Spinal cord (tissue), 10 donors: Measurements from ENCODE around the gene ZC3H7A. TPM values are rescaled to one million over a fixed set of nuclear protein-coding genes. Genes with fewer than 3 reads are reported as not detected.

Experiments
- DNase-seq, 6 donors: peaks; one replicate each; pipeline versions ENCODE4 v3.0.0 to v3.0.0-alpha.2; 2013 to 2015; ENCODE audit warnings: low spot score in 6 of 6, low read depth in 4 of 6
- H3K27ac ChIP-seq: one replicate; pipeline ENCODE4 v1.5.1; 2013; ENCODE audit warnings: low read depth, low read length, control low read depth
- H3K27me3 ChIP-seq: one replicate; pipeline ENCODE4 v1.6.1; 2013; ENCODE audit warnings: low read length; ENCODE audit not compliant: control insufficient read depth, insufficient read depth
- H3K36me3 ChIP-seq: one replicate; pipeline ENCODE4 v1.6.1; 2013; ENCODE audit warnings: low read length; ENCODE audit not compliant: control insufficient read depth, insufficient read depth
- H3K4me1 ChIP-seq: one replicate; pipeline ENCODE4 v1.6.1; 2013; ENCODE audit warnings: low read length; ENCODE audit not compliant: control insufficient read depth, insufficient read depth
- H3K4me3 ChIP-seq: one replicate; pipeline ENCODE4 v1.5.1; 2013; ENCODE audit warnings: low read depth, low read length, control low read depth
- H3K9me3 ChIP-seq: one replicate; pipeline ENCODE4 v1.6.1; 2013; ENCODE audit warnings: low read length; ENCODE audit not compliant: control insufficient read depth, insufficient read depth
- WGBS: methylation state at CpG from one replicate; pipeline ENCODE4 v1.1.5; 2013; ENCODE audit warnings: missing lambda C conversion rate; ENCODE audit not compliant: insufficient coverage; 5-methylcytosine and 5-hydroxymethylcytosine counted together
- polyA plus RNA-seq, 2 donors: library from polyadenylated mRNA; unstranded; fragments of 120-200 nt; gene quantifications; one replicate each; pipeline ENCODE4 v1.2.1, GENCODE V29; 2013; ENCODE audit not compliant: insufficient read length in 2 of 2
- total RNA-seq, 2 donors: library from RNA; depleted of rRNA in 1 of 2; stranded (reverse); fragments of 120-200 nt in 1 of 2; fragments of >200 nt in 1 of 2; gene quantifications; one replicate each; pipeline versions ENCODE4 v1.2.3 to v1.2.4, GENCODE V29; 2013 to 2014
- donor health status: healthy.

Gene ZC3H7A
- total and polyA plus RNA-seq, 4 donors = 65.3 to 73.9 (median 66.7) TPM

GRCh38 chr16:11781773-11782172 is 15.3 kb downstream of the ZC3H7A start:
- no peaks in the 10 kb centered on the region for H3K27me3 ChIP-seq
- 29% methylated on average over 3 of the region's 5 CpGs for WGBS
- peak overlapping the region; percentile 87 for H3K27ac ChIP-seq
- H3K9me3 ChIP-seq = no peaks in the 10 kb centered on the region
- DNase-seq = peak in 2 of 6 donors; percentile 70 to 79
- peaks cover 10% of the 10 kb centered on the region for H3K4me1 ChIP-seq
- H3K36me3 ChIP-seq = peaks cover 20% of the 10 kb centered on the region
- H3K4me3 ChIP-seq = no peak overlapping the region

DNA sequence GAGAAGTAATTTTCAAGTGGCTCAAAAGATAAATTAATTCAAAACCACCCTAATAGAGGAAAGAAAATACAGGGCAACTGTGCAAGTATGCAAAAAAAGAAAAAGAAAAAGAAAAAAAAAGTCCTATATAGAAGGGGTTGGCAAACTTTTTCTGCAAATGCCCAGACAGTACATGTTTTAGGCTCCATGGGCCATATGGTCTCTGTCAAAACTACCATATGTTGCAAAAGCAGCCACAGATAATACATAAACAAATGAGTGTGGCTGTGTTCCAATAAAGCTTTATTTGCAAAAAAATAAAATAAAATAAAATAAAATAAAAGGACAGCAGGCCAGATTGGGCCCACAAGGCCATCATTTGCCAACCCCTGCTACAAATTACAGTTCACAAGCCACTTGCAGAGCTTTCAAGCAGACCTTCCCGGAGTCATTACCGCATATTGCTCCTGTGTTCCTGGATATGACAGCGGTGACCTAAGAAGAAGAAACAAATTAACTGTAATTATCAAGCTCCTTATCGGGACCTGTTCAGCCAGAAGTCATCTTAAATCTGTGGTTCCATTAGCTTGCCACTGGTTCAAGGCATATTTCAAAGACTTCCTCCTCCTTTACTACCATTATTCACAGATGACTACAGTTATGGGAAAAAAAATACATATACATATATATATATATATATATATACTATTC is 15.9 kb downstream of the ZC3H7A start:
- Histone ChIP-seq H3K4me3 (no peak overlapping the region), H3K27ac (peak overlapping the region; percentile 5), H3K27me3 (no peaks in the 10 kb centered on the region), H3K36me3 (peaks cover 20% of the 10 kb centered on the region), H3K9me3 (no peaks in the 10 kb centered on the region), H3K4me1 (peaks cover 10% of the 10 kb centered on the region)
- WGBS = 87% methylated on average over 3 of the region's 4 CpGs
- DNase-seq = peak in 2 of 6 donors; percentile 50 to 73

- H3K27ac ChIP-seq = no peak overlapping the region
- H3K27me3 ChIP-seq = no peaks in the 10 kb centered on the region
- WGBS = no CpG with 5 or more reads among the region's 7 CpGs
- H3K36me3 ChIP-seq = peaks cover 29% of the 10 kb centered on the region
- no peaks in the 10 kb centered on the region for H3K9me3 ChIP-seq
- DNase-seq = no peak
- H3K4me3 ChIP-seq = no peak overlapping the region
- peaks cover 6% of the 10 kb centered on the region for H3K4me1 ChIP-seq
These were observed 18.0 kb downstream of the ZC3H7A start for GRCh38 chr16:11779074-11779473.

GRCh38 chr16:11774065-11774626 is 22.9 kb downstream of the ZC3H7A start:
- Histone ChIP-seq H3K27ac (no peak overlapping the region), H3K9me3 (no peaks in the 10 kb centered on the region), H3K4me3 (no peak overlapping the region), H3K27me3 (no peaks in the 10 kb centered on the region), H3K36me3 (peaks cover 64% of the 10 kb centered on the region), H3K4me1 (no peaks in the 10 kb centered on the region)
- DNase-seq = no peak
- no CpG with 5 or more reads among the region's 3 CpGs for WGBS

GRCh38 chr16:11768849-11769248 is 28.2 kb downstream of the ZC3H7A start:
- no peak overlapping the region for H3K4me3 ChIP-seq
- H3K27ac ChIP-seq = no peak overlapping the region
- no peaks in the 10 kb centered on the region for H3K4me1 ChIP-seq
- WGBS = 75% methylated on average over 4 of the region's 7 CpGs
- H3K36me3 ChIP-seq = peaks cover 56% of the 10 kb centered on the region
- no peaks in the 10 kb centered on the region for H3K27me3 ChIP-seq
- H3K9me3 ChIP-seq = no peaks in the 10 kb centered on the region
- no peak for DNase-seq

- H3K4me3 ChIP-seq = no peak overlapping the region
- no peaks in the 10 kb centered on the region for H3K9me3 ChIP-seq
- no peak for DNase-seq
- H3K27me3 ChIP-seq = no peaks in the 10 kb centered on the region
- no peak overlapping the region for H3K27ac ChIP-seq
- no peaks in the 10 kb centered on the region for H3K4me1 ChIP-seq
- WGBS = 78% methylated on average over 3 of the region's 4 CpGs
- peaks cover 34% of the 10 kb centered on the region for H3K36me3 ChIP-seq
These were observed 34.6 kb downstream of the ZC3H7A start for GRCh38 chr16:11762431-11762830.

- H3K36me3 ChIP-seq = peaks cover 41% of the 10 kb centered on the region
- H3K4me1 ChIP-seq = no peaks in the 10 kb centered on the region
- no peaks in the 10 kb centered on the region for H3K9me3 ChIP-seq
- 100% methylated on average over 1 of the region's 4 CpGs for WGBS
- no peaks in the 10 kb centered on the region for H3K27me3 ChIP-seq
- H3K27ac ChIP-seq = no peak overlapping the region
- H3K4me3 ChIP-seq = no peak overlapping the region
- no peak for DNase-seq
These were observed 37.1 kb downstream of the ZC3H7A start for GRCh38 chr16:11759997-11760396.

DNA sequence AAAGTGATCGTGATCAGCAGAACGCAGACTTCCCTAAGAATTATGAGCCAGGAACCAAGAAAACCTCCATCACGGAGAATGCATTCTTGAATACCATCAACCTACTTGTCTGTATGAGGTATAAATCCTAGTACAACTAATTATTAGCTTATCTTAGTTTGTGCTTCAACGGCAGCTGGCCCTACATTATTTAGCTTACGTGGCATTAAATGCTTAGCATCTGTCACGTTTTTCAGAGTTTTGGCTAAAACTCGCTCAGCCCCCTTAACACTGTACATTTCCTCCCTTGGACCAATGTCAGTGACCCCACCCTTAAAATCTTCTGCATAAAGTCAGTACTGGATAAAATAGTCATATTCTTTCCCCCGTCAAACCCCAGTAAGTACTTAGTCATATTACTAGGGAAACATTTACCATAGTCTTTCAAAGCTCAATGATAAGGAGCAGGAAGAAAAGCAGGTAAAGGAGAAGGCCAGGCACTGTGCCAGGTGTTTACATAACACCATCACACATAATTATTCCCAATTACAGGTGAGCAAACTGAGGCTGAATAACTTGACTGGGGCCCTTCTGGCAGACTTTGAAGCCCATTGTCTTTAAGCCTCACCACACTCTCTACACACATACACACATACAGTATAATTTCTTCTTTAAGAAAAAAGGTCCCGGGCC is 37.8 kb downstream of the ZC3H7A start:
- no peak overlapping the region for H3K27ac ChIP-seq

DNA sequence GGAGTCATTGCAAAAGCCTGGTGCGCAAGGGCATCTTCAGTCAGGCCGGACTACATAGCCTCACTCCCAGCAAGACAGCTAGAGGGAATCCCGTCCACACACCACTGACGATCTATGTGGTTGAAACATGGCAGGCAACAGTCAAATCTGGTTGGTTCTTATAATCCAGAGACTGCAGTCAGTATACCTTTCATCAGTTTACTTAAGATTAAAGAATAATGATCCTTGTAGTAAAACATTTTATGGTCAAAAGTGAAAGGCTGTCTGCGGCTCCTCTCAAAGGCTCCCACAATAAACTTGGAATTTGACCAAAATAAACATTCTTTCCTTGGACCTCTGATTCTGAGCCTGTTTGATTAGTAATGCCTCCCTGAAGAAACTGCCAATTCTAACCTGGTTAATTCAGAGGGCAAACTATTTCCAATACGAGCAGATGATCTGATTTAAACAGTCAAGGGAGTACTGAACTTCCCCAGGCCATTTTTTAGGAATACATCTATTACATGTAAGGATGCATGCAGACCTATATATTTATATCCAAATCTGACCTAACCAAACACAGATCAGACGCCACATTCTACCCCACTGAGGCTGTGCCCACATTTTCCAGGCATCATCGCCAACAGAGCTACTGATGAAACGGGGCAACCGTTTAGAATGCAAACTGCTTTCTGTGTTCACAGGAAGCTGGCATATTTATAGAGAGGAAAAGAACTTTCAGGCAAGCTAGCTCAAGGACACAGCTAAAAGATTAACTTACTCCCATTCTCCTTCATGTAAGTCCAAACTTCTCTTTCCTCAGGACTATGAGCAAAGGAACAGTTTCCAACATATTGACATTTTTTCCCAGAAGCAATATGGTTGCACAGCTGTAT is 39.1 kb downstream of the ZC3H7A start:
- Histone ChIP-seq H3K36me3 (peaks cover 50% of the 10 kb centered on the region), H3K4me3 (no peak overlapping the region), H3K27ac (no peak overlapping the region), H3K4me1 (no peaks in the 10 kb centered on the region), H3K27me3 (no peaks in the 10 kb centered on the region), H3K9me3 (no peaks in the 10 kb centered on the region)
- WGBS = 84% methylated on average over 3 of the region's 10 CpGs
- no peak for DNase-seq

More for the DNA sequence above, 37.8 kb downstream of the ZC3H7A start:
- Histone ChIP-seq H3K4me3 (no peak overlapping the region), H3K27me3 (no peaks in the 10 kb centered on the region), H3K4me1 (no peaks in the 10 kb centered on the region), H3K9me3 (no peaks in the 10 kb centered on the region), H3K36me3 (peaks cover 43% of the 10 kb centered on the region)
- 92% methylated on average over 4 of the region's 9 CpGs for WGBS
- no peak for DNase-seq
